ENCODE measurements around the gene KCNMB2.

DNA sequence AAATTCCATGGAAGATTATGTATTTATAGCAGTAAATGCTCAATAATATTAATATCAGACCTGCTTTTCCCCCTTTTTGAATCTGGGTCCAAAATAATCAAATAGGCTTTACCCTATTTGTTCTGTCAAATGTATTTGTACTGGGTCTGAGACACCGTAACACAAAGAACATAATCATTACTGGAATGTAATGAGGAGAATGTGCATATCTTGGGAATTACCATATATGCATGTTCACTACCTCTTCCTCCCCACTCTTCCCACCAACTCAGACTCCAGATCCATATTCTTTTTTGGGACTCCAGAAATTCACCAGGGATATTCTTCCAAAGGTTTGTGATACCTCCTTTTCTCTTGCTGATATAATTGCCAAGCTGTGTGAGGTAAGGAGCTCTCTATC is 237.1 kb downstream of the KCNMB2 start:
- no peak for TF ChIP-seq EZH2phosphoT487 (IDR thresholded peaks at IDR 0.05; ENCODE audit: low read depth, severe bottlenecking, unreplicated experiment)
- TF ChIP-seq CTCF (IDR thresholded peaks at IDR 0.05; ENCODE audit: poor library complexity) = no peak
- no peak for TF ChIP-seq EZH2 (IDR thresholded peaks at IDR 0.05; ENCODE audit: borderline replicate concordance)

Measured in hepatocyte (in vitro differentiated cells).